Activated CD4-positive, alpha-beta memory T cell treated with anti-CD3 and anti-CD28 coated beads, Interleukin-2, amount 10 ng/mL, durations not matched to agents 7 days and 5 days (primary cell): ENCODE results near the gene MSL1. TPM values are rescaled to one million over a fixed set of nuclear protein-coding genes. Genes with fewer than 3 reads are reported as not detected.

Experiments used
- CTCF ChIA-PET: fragments of 350-600 bp; sonication (Branson Sonifier 250); formaldehyde crosslinking; loops from one replicate; lab custom pipeline; 2021; ENCODE audit warnings: antibody characterized with exemption, inconsistent platforms; lab: Charles Lee
- POLR2A ChIA-PET: fragments of 350-600 bp; sonication (Branson Sonifier 250); formaldehyde crosslinking; loops from one replicate; lab custom pipeline; 2021; ENCODE audit warnings: antibody characterized with exemption; lab: Charles Lee
- DNase-seq: peaks from one replicate; pipeline ENCODE4 v3.0.0-alpha.2; 2020
- H3K27ac Mint-ChIP-seq: one replicate; pipeline ENCODE4 v1.8.0; 2021; ENCODE audit warnings: mild to moderate bottlenecking, mixed read lengths
- H3K27me3 Mint-ChIP-seq: one replicate; pipeline ENCODE4 v1.8.0; 2021; ENCODE audit warnings: mixed read lengths
- H3K36me3 Mint-ChIP-seq: one replicate; pipeline ENCODE4 v1.8.0; 2021; ENCODE audit warnings: low read depth, mixed read lengths
- H3K4me1 Mint-ChIP-seq: one replicate; pipeline ENCODE4 v1.8.0; 2021; ENCODE audit warnings: mixed read lengths
- H3K4me3 Mint-ChIP-seq: one replicate; pipeline ENCODE4 v1.8.0; 2021; ENCODE audit warnings: mild to moderate bottlenecking, mixed read lengths
- H3K9me3 Mint-ChIP-seq: one replicate; pipeline ENCODE4 v1.8.0; 2021; ENCODE audit warnings: mixed read lengths
- total RNA-seq, 2 experiments: library from RNA; stranded (reverse); gene quantifications; one replicate each; pipeline ENCODE4 v1.2.3, GENCODE V29; 2021

The MSL1 gene
- total RNA-seq, 2 experiments from 2014 or later: 102 to 103 TPM

- ChIA-PET CTCF (interaction anchor here (0.6 kb wide), 1 partner anchor 1203 kb away, joined by 3 read pairs; no protein-coding TSS in a partner anchor), POLR2A (interaction anchor here (1.7 to 3.1 kb wide), 2 partner anchors 10 to 27 kb away, joined by 5 to 15 read pairs; partner anchors contain the start of gene CASC3)
- peaks cover 44% of the 10 kb centered on the region for H3K4me1 Mint-ChIP-seq
- H3K36me3 Mint-ChIP-seq: peaks cover 64% of the 10 kb centered on the region
- no peak overlapping the region for H3K4me3 Mint-ChIP-seq
- no peak for DNase-seq
- H3K27me3 Mint-ChIP-seq: no peaks in the 10 kb centered on the region
- H3K27ac Mint-ChIP-seq: no peak overlapping the region
- no peaks in the 10 kb centered on the region for H3K9me3 Mint-ChIP-seq
Measured at GRCh38 chr17:40150276-40150675, 28.5 kb downstream of the MSL1 start.

- no peaks in the 10 kb centered on the region for H3K27me3 Mint-ChIP-seq
- H3K4me3 Mint-ChIP-seq: no peak overlapping the region
- peaks cover 65% of the 10 kb centered on the region for H3K36me3 Mint-ChIP-seq
- H3K4me1 Mint-ChIP-seq: peaks cover 40% of the 10 kb centered on the region
- H3K27ac Mint-ChIP-seq: no peak overlapping the region
- DNase-seq: no peak
- H3K9me3 Mint-ChIP-seq: no peaks in the 10 kb centered on the region
- ChIA-PET CTCF (interaction anchor here (0.7 to 2.2 kb wide), 6 partner anchors 10 to 124 kb away, joined by 3 to 13 read pairs (median 4); partner anchors contain the start of gene CASC3), POLR2A (interaction anchor here (1.3 to 3.1 kb wide), 4 partner anchors 11 to 38 kb away, joined by 4 to 15 read pairs (median 6); partner anchors contain the start of genes CASC3 and MSL1)
Measured at GRCh38 chr17:40151414-40151963, 29.7 kb downstream of the MSL1 start.

- H3K4me1 Mint-ChIP-seq: peaks cover 28% of the 10 kb centered on the region
- POLR2A ChIA-PET: interaction anchor here (1.0 kb wide), 1 partner anchor 12 kb away, joined by 3 read pairs; no protein-coding TSS in a partner anchor
Measured at GRCh38 chr17:40153603-40154236, 31.9 kb downstream of the MSL1 start.

GRCh38 chr17:40157973-40158372 is 36.2 kb downstream of the MSL1 start:
- H3K27me3 Mint-ChIP-seq: no peaks in the 10 kb centered on the region
- peaks cover 15% of the 10 kb centered on the region for H3K4me1 Mint-ChIP-seq
- peaks cover 42% of the 10 kb centered on the region for H3K36me3 Mint-ChIP-seq
- no peaks in the 10 kb centered on the region for H3K9me3 Mint-ChIP-seq
- DNase-seq: no peak
- ChIA-PET POLR2A (interaction anchor here (0.8 kb wide), 1 partner anchor 34 kb away, joined by 3 read pairs; no protein-coding TSS in a partner anchor), CTCF (interaction anchor here (0.6 to 1.6 kb wide), 2 partner anchors 11 to 45 kb away, joined by 3 to 4 read pairs; no protein-coding TSS in a partner anchor)
- H3K27ac Mint-ChIP-seq: no peak overlapping the region
- no peak overlapping the region for H3K4me3 Mint-ChIP-seq

More at GRCh38 chr17:40153603-40154236, 31.9 kb downstream of the MSL1 start:
- Mint-ChIP-seq H3K36me3 (peaks cover 53% of the 10 kb centered on the region), H3K27me3 (no peaks in the 10 kb centered on the region), H3K9me3 (no peaks in the 10 kb centered on the region), H3K27ac (peak overlapping the region; percentile 75), H3K4me3 (no peak overlapping the region)
- CTCF ChIA-PET: interaction anchor here (0.5 to 2.2 kb wide), 5 partner anchors 11 to 172 kb away, joined by 3 to 13 read pairs (median 3); no protein-coding TSS in a partner anchor
- no peak for DNase-seq

GRCh38 chr17:40158438-40159013 is 36.8 kb downstream of the MSL1 start:
- H3K9me3 Mint-ChIP-seq: no peaks in the 10 kb centered on the region
- no peaks in the 10 kb centered on the region for H3K27me3 Mint-ChIP-seq
- no peak overlapping the region for H3K27ac Mint-ChIP-seq
- no peak overlapping the region for H3K4me3 Mint-ChIP-seq
- peaks cover 10% of the 10 kb centered on the region for H3K4me1 Mint-ChIP-seq
- peaks cover 41% of the 10 kb centered on the region for H3K36me3 Mint-ChIP-seq
- ChIA-PET CTCF (interaction anchor here (0.6 to 1.6 kb wide), 2 partner anchors 10 to 46 kb away, joined by 3 to 4 read pairs; no protein-coding TSS in a partner anchor), POLR2A (interaction anchor here (0.8 to 1.2 kb wide), 3 partner anchors 10 to 33 kb away, joined by 3 to 4 read pairs (median 3); no protein-coding TSS in a partner anchor)
- no peak for DNase-seq

- Mint-ChIP-seq H3K27me3 (no peaks in the 10 kb centered on the region), H3K4me1 (peaks cover 5% of the 10 kb centered on the region), H3K4me3 (no peak overlapping the region), H3K27ac (no peak overlapping the region), H3K9me3 (no peaks in the 10 kb centered on the region), H3K36me3 (peaks cover 41% of the 10 kb centered on the region)
- DNase-seq: no peak
- CTCF ChIA-PET: interaction anchor here (1.5 kb wide), 1 partner anchor 46 kb away, joined by 5 read pairs; no protein-coding TSS in a partner anchor
- POLR2A ChIA-PET: interaction anchor here (1.2 kb wide), 1 partner anchor 11 kb away, joined by 4 read pairs; no protein-coding TSS in a partner anchor
Measured at GRCh38 chr17:40159456-40159855, 37.7 kb downstream of the MSL1 start.

- H3K36me3 Mint-ChIP-seq: peaks cover 73% of the 10 kb centered on the region
- peak overlapping the region; percentile 9 for H3K27ac Mint-ChIP-seq
- DNase-seq: no peak
- no peaks in the 10 kb centered on the region for H3K9me3 Mint-ChIP-seq
- H3K4me1 Mint-ChIP-seq: peaks cover 5% of the 10 kb centered on the region
- no peak overlapping the region for H3K4me3 Mint-ChIP-seq
- ChIA-PET CTCF (interaction anchor here (0.6 to 5.8 kb wide), 20 partner anchors 12 to 167 kb away, joined by 3 to 104 read pairs (median 6); partner anchors contain the start of genes CASC3, MED24, RAPGEFL1 and WIPF2), POLR2A (interaction anchor here (0.8 to 3.0 kb wide), 6 partner anchors 9 to 55 kb away, joined by 3 to 21 read pairs (median 8); no protein-coding TSS in a partner anchor)
- H3K27me3 Mint-ChIP-seq: no peaks in the 10 kb centered on the region
Measured at GRCh38 chr17:40167685-40168261, 46.0 kb downstream of the MSL1 start.

GRCh38 chr17:40168262-40168832 is 46.6 kb downstream of the MSL1 start:
- POLR2A ChIA-PET: interaction anchor here (0.8 to 3.0 kb wide), 8 partner anchors 8 to 55 kb away, joined by 3 to 21 read pairs (median 6); no protein-coding TSS in a partner anchor
- Mint-ChIP-seq H3K4me1 (peaks cover 5% of the 10 kb centered on the region), H3K27me3 (no peaks in the 10 kb centered on the region), H3K36me3 (peaks cover 74% of the 10 kb centered on the region), H3K4me3 (no peak overlapping the region), H3K9me3 (no peaks in the 10 kb centered on the region), H3K27ac (peak overlapping the region; percentile 58)
- peak; percentile 32 for DNase-seq
- CTCF ChIA-PET: interaction anchor here (0.6 to 5.8 kb wide), 34 partner anchors 10 to 188 kb away, joined by 3 to 104 read pairs (median 5); partner anchors contain the start of genes CASC3, MED24, NR1D1 and PSMD3

GRCh38 chr17:40170325-40170724 is 48.6 kb downstream of the MSL1 start:
- H3K4me1 Mint-ChIP-seq: peaks cover 5% of the 10 kb centered on the region
- H3K9me3 Mint-ChIP-seq: no peaks in the 10 kb centered on the region
- DNase-seq: no peak
- H3K4me3 Mint-ChIP-seq: no peak overlapping the region
- CTCF ChIA-PET: interaction anchor here (0.7 to 1.4 kb wide), 2 partner anchors 57 to 106 kb away, joined by 3 to 13 read pairs; no protein-coding TSS in a partner anchor
- POLR2A ChIA-PET: interaction anchor here (1.1 kb wide), 1 partner anchor 9 kb away, joined by 3 read pairs; no protein-coding TSS in a partner anchor
- no peak overlapping the region for H3K27ac Mint-ChIP-seq
- H3K27me3 Mint-ChIP-seq: no peaks in the 10 kb centered on the region
- H3K36me3 Mint-ChIP-seq: peaks cover 75% of the 10 kb centered on the region

- Mint-ChIP-seq H3K27me3 (no peaks in the 10 kb centered on the region), H3K9me3 (no peaks in the 10 kb centered on the region), H3K36me3 (peaks cover 68% of the 10 kb centered on the region), H3K4me3 (no peak overlapping the region), H3K4me1 (peaks cover 7% of the 10 kb centered on the region), H3K27ac (no peak overlapping the region)
- no peak for DNase-seq
- CTCF ChIA-PET: no interaction called here
- POLR2A ChIA-PET: no interaction called here
Measured at GRCh38 chr17:40171750-40172149, 50.0 kb downstream of the MSL1 start.

GRCh38 chr17:40173091-40173777 is 51.5 kb downstream of the MSL1 start:
- ChIA-PET CTCF (interaction anchor here (0.7 to 3.1 kb wide), 4 partner anchors 60 to 117 kb away, joined by 4 to 13 read pairs (median 6); no protein-coding TSS in a partner anchor), POLR2A (interaction anchor here (1.3 kb wide), 1 partner anchor 60 kb away, joined by 3 read pairs; no protein-coding TSS in a partner anchor)
- H3K9me3 Mint-ChIP-seq: no peaks in the 10 kb centered on the region
- peaks cover 59% of the 10 kb centered on the region for H3K36me3 Mint-ChIP-seq
- H3K27me3 Mint-ChIP-seq: no peaks in the 10 kb centered on the region
- no peak overlapping the region for H3K27ac Mint-ChIP-seq
- H3K4me1 Mint-ChIP-seq: peaks cover 10% of the 10 kb centered on the region
- DNase-seq: no peak
- no peak overlapping the region for H3K4me3 Mint-ChIP-seq
